MCF 10A (cell line): ENCODE data around the gene CNTN2. TPM values are rescaled to one million over a fixed set of nuclear protein-coding genes. Genes with fewer than 3 reads are reported as not detected.

Experiments used
- BruUV-seq: library from RNA; stranded (reverse); fragments of 400-500 nt; replicated peaks from 2 replicates; lab custom pipeline; 2021; lab: Mats Ljungman, UMichigan
- CTCF ChIA-PET: fragments of 300-600 bp; sonication (Branson Sonifier 250); formaldehyde crosslinking; extraction: SDS; loops from one replicate; lab custom pipeline; 2021; ENCODE audit warnings: antibody characterized with exemption, inconsistent platforms; lab: Yijun Ruan, JAX
- POLR2A ChIA-PET: fragments of 300-600, 350-650 bp; sonication (Branson Sonifier 250); formaldehyde crosslinking; extraction: SDS; loops from one replicate; lab custom pipeline; 2020; ENCODE audit warnings: antibody characterized with exemption, inconsistent platforms; lab: Yijun Ruan, JAX
- DNase-seq: peaks from one replicate; pipeline ENCODE4 v3.0.0-alpha.2; 2018; ENCODE audit not compliant: unreplicated experiment
- H3K27ac Mint-ChIP-seq: one replicate; pipeline ENCODE4 v1.8.0; 2022; ENCODE audit warnings: mild to moderate bottlenecking, low read depth, mixed read lengths; ENCODE audit not compliant: unreplicated experiment
- H3K27me3 Mint-ChIP-seq: one replicate; pipeline ENCODE4 v1.8.0; 2022; ENCODE audit warnings: mixed read lengths; ENCODE audit not compliant: insufficient read depth, unreplicated experiment
- H3K36me3 Mint-ChIP-seq: one replicate; pipeline ENCODE4 v1.8.0; 2022; ENCODE audit warnings: mild to moderate bottlenecking, moderate library complexity, mixed read lengths; ENCODE audit not compliant: insufficient read depth, unreplicated experiment
- H3K4me1 Mint-ChIP-seq: one replicate; pipeline ENCODE4 v1.8.0; 2022; ENCODE audit warnings: mixed read lengths; ENCODE audit not compliant: insufficient read depth, unreplicated experiment
- H3K4me3 Mint-ChIP-seq: one replicate; pipeline ENCODE4 v1.8.0; 2022; ENCODE audit warnings: mild to moderate bottlenecking, moderate library complexity, mixed read lengths; ENCODE audit not compliant: unreplicated experiment
- H3K9me3 Mint-ChIP-seq: one replicate; pipeline ENCODE4 v1.8.0; 2022; ENCODE audit warnings: mixed read lengths; ENCODE audit not compliant: unreplicated experiment
- intact Hi-C: fragments of 100-400 bp; cut with micrococcal nuclease; formaldehyde crosslinking; loops from 2 replicates; pipeline ENCODE4 v1.14.1; 2022
- total RNA-seq: library from RNA; stranded (reverse); gene quantifications from 2 replicates; pipeline ENCODE4 v1.2.3, GENCODE V29; 2022
- TF ChIP-seq, protein P1 (sequence below): fragments of 200-600 bp; IDR thresholded peaks from one replicate; pipeline ENCODE4 v1.8.0; 2022; ENCODE audit warnings: antibody characterized with exemption, mild to moderate bottlenecking; ENCODE audit not compliant: unreplicated experiment

CNTN2 gene
- total RNA-seq, 1 experiment from 2014 or later: 0.05 TPM

- intact Hi-C loops: no loop called here
- H3K36me3 Mint-ChIP-seq: no peaks in the 10 kb centered on the region
- no peak for DNase-seq
- TF ChIP-seq, protein P1, sequence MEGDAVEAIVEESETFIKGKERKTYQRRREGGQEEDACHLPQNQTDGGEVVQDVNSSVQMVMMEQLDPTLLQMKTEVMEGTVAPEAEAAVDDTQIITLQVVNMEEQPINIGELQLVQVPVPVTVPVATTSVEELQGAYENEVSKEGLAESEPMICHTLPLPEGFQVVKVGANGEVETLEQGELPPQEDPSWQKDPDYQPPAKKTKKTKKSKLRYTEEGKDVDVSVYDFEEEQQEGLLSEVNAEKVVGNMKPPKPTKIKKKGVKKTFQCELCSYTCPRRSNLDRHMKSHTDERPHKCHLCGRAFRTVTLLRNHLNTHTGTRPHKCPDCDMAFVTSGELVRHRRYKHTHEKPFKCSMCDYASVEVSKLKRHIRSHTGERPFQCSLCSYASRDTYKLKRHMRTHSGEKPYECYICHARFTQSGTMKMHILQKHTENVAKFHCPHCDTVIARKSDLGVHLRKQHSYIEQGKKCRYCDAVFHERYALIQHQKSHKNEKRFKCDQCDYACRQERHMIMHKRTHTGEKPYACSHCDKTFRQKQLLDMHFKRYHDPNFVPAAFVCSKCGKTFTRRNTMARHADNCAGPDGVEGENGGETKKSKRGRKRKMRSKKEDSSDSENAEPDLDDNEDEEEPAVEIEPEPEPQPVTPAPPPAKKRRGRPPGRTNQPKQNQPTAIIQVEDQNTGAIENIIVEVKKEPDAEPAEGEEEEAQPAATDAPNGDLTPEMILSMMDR: no peak
- H3K4me1 Mint-ChIP-seq: peaks cover 6% of the 10 kb centered on the region
- ChIA-PET CTCF (interaction anchor here (0.6 to 2.3 kb wide), 4 partner anchors 29 to 46 kb away, joined by 4 to 12 read pairs (median 6); no protein-coding TSS in a partner anchor), POLR2A (interaction anchor here (0.9 kb wide), 1 partner anchor 10 kb away, joined by 3 read pairs; no protein-coding TSS in a partner anchor)
- H3K9me3 Mint-ChIP-seq: no peaks in the 10 kb centered on the region
- no peak overlapping the region for H3K27ac Mint-ChIP-seq
- peaks cover 73% of the 10 kb centered on the region for H3K27me3 Mint-ChIP-seq
- BruUV-seq: no TSS peak
- no peak overlapping the region for H3K4me3 Mint-ChIP-seq
Measured at GRCh38 chr1:205018381-205018780, 24.6 kb upstream of the CNTN2 start.

- intact Hi-C loops: no loop called here
- no TSS peak for BruUV-seq
- H3K4me1 Mint-ChIP-seq: no peaks in the 10 kb centered on the region
- CTCF ChIA-PET: interaction anchor here (1.7 to 2.3 kb wide), 3 partner anchors 31 to 213 kb away, joined by 5 to 12 read pairs (median 8); no protein-coding TSS in a partner anchor
- peaks cover 70% of the 10 kb centered on the region for H3K27me3 Mint-ChIP-seq
- H3K4me3 Mint-ChIP-seq: no peak overlapping the region
- H3K9me3 Mint-ChIP-seq: no peaks in the 10 kb centered on the region
- no peaks in the 10 kb centered on the region for H3K36me3 Mint-ChIP-seq
- POLR2A ChIA-PET: no interaction called here
- DNase-seq: no peak
- no peak overlapping the region for H3K27ac Mint-ChIP-seq
- TF ChIP-seq, protein P1: no peak
Measured at GRCh38 chr1:205020466-205020865, 22.5 kb upstream of the CNTN2 start.

DNA sequence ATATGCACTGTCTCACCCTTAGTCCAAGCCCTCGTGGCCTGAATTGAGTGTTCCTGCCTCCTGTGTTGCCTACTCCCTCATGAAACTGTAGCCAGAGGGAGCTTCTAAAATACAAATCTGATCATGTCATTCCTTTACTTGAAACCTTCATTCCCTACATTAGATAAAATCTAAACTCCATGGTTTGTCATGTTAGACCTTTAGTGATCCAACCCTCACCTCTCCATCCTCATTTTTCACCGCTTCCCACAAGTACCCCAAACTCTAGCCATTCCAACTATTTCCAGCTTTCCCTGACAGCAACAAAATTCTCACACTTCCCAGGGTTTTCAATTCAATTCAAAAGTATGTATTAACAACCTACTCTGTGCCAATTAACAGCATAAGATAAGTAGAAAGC is 18.3 kb upstream of the CNTN2 start:
- ChIA-PET POLR2A (interaction anchor here (0.6 to 0.7 kb wide), 3 partner anchors 19 to 263 kb away, joined by 3 to 5 read pairs (median 4); no protein-coding TSS in a partner anchor), CTCF (interaction anchor here (0.7 to 2.6 kb wide), 3 partner anchors 35 to 48 kb away, joined by 3 to 14 read pairs (median 8); no protein-coding TSS in a partner anchor)
- H3K27ac Mint-ChIP-seq: no peak overlapping the region
- peaks cover 63% of the 10 kb centered on the region for H3K27me3 Mint-ChIP-seq
- H3K4me1 Mint-ChIP-seq: no peaks in the 10 kb centered on the region
- intact Hi-C loops: no loop called here
- H3K9me3 Mint-ChIP-seq: no peaks in the 10 kb centered on the region
- no peak overlapping the region for H3K4me3 Mint-ChIP-seq
- no TSS peak for BruUV-seq
- DNase-seq: no peak
- H3K36me3 Mint-ChIP-seq: no peaks in the 10 kb centered on the region
- TF ChIP-seq, protein P1: no peak

DNA sequence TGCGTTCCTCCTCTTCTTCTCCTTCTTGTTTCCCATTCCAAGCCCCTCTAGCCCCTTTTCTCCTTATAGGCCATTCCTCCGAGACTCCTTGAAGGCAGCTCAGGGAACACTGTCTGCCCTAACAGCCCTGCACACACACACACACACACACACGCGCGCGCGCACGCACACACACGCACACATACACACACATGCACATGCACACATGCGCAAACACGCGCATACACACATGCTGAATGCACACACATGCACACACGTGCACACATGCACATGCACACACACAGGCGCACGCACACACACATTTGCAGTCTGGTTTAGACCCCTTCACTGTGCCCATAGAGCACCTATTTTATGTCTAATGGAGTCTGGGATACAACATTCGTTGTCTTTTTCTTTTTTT is 17.8 kb upstream of the CNTN2 start:
- intact Hi-C loops: no loop called here
- Mint-ChIP-seq H3K4me1 (no peaks in the 10 kb centered on the region), H3K27ac (no peak overlapping the region), H3K4me3 (no peak overlapping the region), H3K36me3 (no peaks in the 10 kb centered on the region), H3K9me3 (no peaks in the 10 kb centered on the region), H3K27me3 (peaks cover 63% of the 10 kb centered on the region)
- ChIA-PET POLR2A (no interaction called here), CTCF (interaction anchor here (0.7 to 2.6 kb wide), 2 partner anchors 36 to 48 kb away, joined by 3 to 14 read pairs; no protein-coding TSS in a partner anchor)
- no peak for DNase-seq
- BruUV-seq: no TSS peak
- TF ChIP-seq, protein P1: no peak
